ENCODE data around the gene FAM13A. TPM values are rescaled to one million over a fixed set of nuclear protein-coding genes. Genes with fewer than 3 reads are reported as not detected.

FAM13A gene
- total RNA-seq, 1 experiment from 2014 or later = 60.3 TPM

GRCh38 chr4:88971536-88971935, 85.4 kb downstream of the FAM13A start:
- Histone ChIP-seq H3K9me3 (replicated peaks) (0 out of 2 replicates have a peak, but pooled peaks cover 3% of the 10 kb centered on the region), H3K4me1 (no peaks in the 10 kb centered on the region), H3K27ac (no peak overlapping the region), H3K27me3 (no peaks in the 10 kb centered on the region), H3K36me3 (no peaks in the 10 kb centered on the region), H3K4me3 (no peak overlapping the region)
- DNase-seq = no peak

- H3K27ac ChIP-seq = no peak overlapping the region
Observed at GRCh38 chr4:88969746-88970145, 87.2 kb downstream of the FAM13A start.

GRCh38 chr4:88969271-88969670, 87.7 kb downstream of the FAM13A start:
- Histone ChIP-seq H3K27ac (no peak overlapping the region), H3K4me1 (no peaks in the 10 kb centered on the region), H3K27me3 (no peaks in the 10 kb centered on the region), H3K9me3 (replicated peaks) (no peaks in the 10 kb centered on the region), H3K4me3 (no peak overlapping the region), H3K36me3 (no peaks in the 10 kb centered on the region)
- no peak for DNase-seq

More at GRCh38 chr4:88969746-88970145, 87.2 kb downstream of the FAM13A start:
- Histone ChIP-seq H3K4me1 (no peaks in the 10 kb centered on the region), H3K36me3 (no peaks in the 10 kb centered on the region), H3K4me3 (no peak overlapping the region), H3K9me3 (replicated peaks) (no peaks in the 10 kb centered on the region), H3K27me3 (no peaks in the 10 kb centered on the region)
- no peak for DNase-seq

- Histone ChIP-seq H3K36me3 (no peaks in the 10 kb centered on the region), H3K4me3 (no peak overlapping the region), H3K27ac (no peak overlapping the region), H3K4me1 (no peaks in the 10 kb centered on the region), H3K27me3 (no peaks in the 10 kb centered on the region), H3K9me3 (replicated peaks) (no peaks in the 10 kb centered on the region)
- DNase-seq = no peak
Observed at GRCh38 chr4:88967883-88968331, 89.1 kb downstream of the FAM13A start.

- Histone ChIP-seq H3K4me3 (no peak overlapping the region), H3K4me1 (no peaks in the 10 kb centered on the region), H3K27me3 (no peaks in the 10 kb centered on the region), H3K27ac (no peak overlapping the region), H3K36me3 (no peaks in the 10 kb centered on the region), H3K9me3 (replicated peaks) (no peaks in the 10 kb centered on the region)
- DNase-seq = no peak
Observed at GRCh38 chr4:88965053-88965452, 91.9 kb downstream of the FAM13A start.

- no peak for DNase-seq
Observed at GRCh38 chr4:88964450-88964849, 92.5 kb downstream of the FAM13A start.

GRCh38 chr4:88963817-88964216, 93.2 kb downstream of the FAM13A start:
- Histone ChIP-seq H3K4me1 (no peaks in the 10 kb centered on the region), H3K36me3 (no peaks in the 10 kb centered on the region), H3K4me3 (no peak overlapping the region), H3K27me3 (no peaks in the 10 kb centered on the region), H3K9me3 (replicated peaks) (no peaks in the 10 kb centered on the region), H3K27ac (no peak overlapping the region)
- DNase-seq = no peak

More at GRCh38 chr4:88964450-88964849, 92.5 kb downstream of the FAM13A start:
- H3K9me3 ChIP-seq (replicated peaks) = no peaks in the 10 kb centered on the region
- H3K4me1 ChIP-seq = no peaks in the 10 kb centered on the region
- H3K36me3 ChIP-seq = no peaks in the 10 kb centered on the region
- H3K27me3 ChIP-seq = no peaks in the 10 kb centered on the region
- no peak overlapping the region for H3K4me3 ChIP-seq
- H3K27ac ChIP-seq = no peak overlapping the region

- H3K9me3 ChIP-seq (replicated peaks) = no peaks in the 10 kb centered on the region
- H3K27me3 ChIP-seq = no peaks in the 10 kb centered on the region
- no peaks in the 10 kb centered on the region for H3K36me3 ChIP-seq
- H3K4me3 ChIP-seq = no peak overlapping the region
- H3K4me1 ChIP-seq = no peaks in the 10 kb centered on the region
- H3K27ac ChIP-seq = no peak overlapping the region
- DNase-seq = no peak
Observed at GRCh38 chr4:88962396-88962795, 94.6 kb downstream of the FAM13A start.

- Histone ChIP-seq H3K27ac (no peak overlapping the region), H3K4me3 (no peak overlapping the region), H3K4me1 (no peaks in the 10 kb centered on the region), H3K9me3 (replicated peaks) (no peaks in the 10 kb centered on the region), H3K27me3 (no peaks in the 10 kb centered on the region), H3K36me3 (no peaks in the 10 kb centered on the region; the same call in 1 of the 2 replicates)
- no peak for DNase-seq
Observed at GRCh38 chr4:88960576-88960975, 96.4 kb downstream of the FAM13A start.

- Histone ChIP-seq H3K27me3 (no peaks in the 10 kb centered on the region), H3K27ac (no peak overlapping the region), H3K9me3 (replicated peaks) (no peaks in the 10 kb centered on the region), H3K4me3 (no peak overlapping the region), H3K36me3 (no peaks in the 10 kb centered on the region; the same call in 1 of the 2 replicates), H3K4me1 (no peaks in the 10 kb centered on the region)
- DNase-seq = no peak
Observed at GRCh38 chr4:88958080-88958479, 98.9 kb downstream of the FAM13A start.

- no peak for DNase-seq
- H3K36me3 ChIP-seq = no peaks in the 10 kb centered on the region; the same call in 1 of the 2 replicates
- H3K27me3 ChIP-seq = no peaks in the 10 kb centered on the region
- H3K9me3 ChIP-seq (replicated peaks) = no peaks in the 10 kb centered on the region
- no peak overlapping the region for H3K27ac ChIP-seq
- no peak overlapping the region for H3K4me3 ChIP-seq
- H3K4me1 ChIP-seq = no peaks in the 10 kb centered on the region
Observed at GRCh38 chr4:88957570-88957969, 99.4 kb downstream of the FAM13A start.

GRCh38 chr4:88955580-88956380, 101.2 kb downstream of the FAM13A start:
- H3K27me3 ChIP-seq = no peaks in the 10 kb centered on the region
- no peaks in the 10 kb centered on the region for H3K9me3 ChIP-seq (replicated peaks)
- no peak for DNase-seq
- H3K27ac ChIP-seq = no peak overlapping the region
- no peaks in the 10 kb centered on the region; the same call in 1 of the 2 replicates for H3K36me3 ChIP-seq
- H3K4me3 ChIP-seq = no peak overlapping the region
- H3K4me1 ChIP-seq = no peaks in the 10 kb centered on the region

GRCh38 chr4:88953400-88953799, 103.6 kb downstream of the FAM13A start:
- no peaks in the 10 kb centered on the region for H3K4me1 ChIP-seq
- H3K27ac ChIP-seq = no peak overlapping the region
- no peaks in the 10 kb centered on the region for H3K9me3 ChIP-seq (replicated peaks)
- H3K4me3 ChIP-seq = no peak overlapping the region
- no peak for DNase-seq
- H3K36me3 ChIP-seq = no peaks in the 10 kb centered on the region; the same call in 1 of the 2 replicates
- H3K27me3 ChIP-seq = no peaks in the 10 kb centered on the region

GRCh38 chr4:88952081-88952480, 104.9 kb downstream of the FAM13A start:
- no peak for DNase-seq
- H3K4me3 ChIP-seq = no peak overlapping the region
- H3K9me3 ChIP-seq (replicated peaks) = no peaks in the 10 kb centered on the region
- H3K36me3 ChIP-seq = no peaks in the 10 kb centered on the region; the same call in 1 of the 2 replicates
- H3K4me1 ChIP-seq = no peaks in the 10 kb centered on the region
- no peaks in the 10 kb centered on the region for H3K27me3 ChIP-seq
- H3K27ac ChIP-seq = no peak overlapping the region

- Histone ChIP-seq H3K27me3 (no peaks in the 10 kb centered on the region), H3K36me3 (no peaks in the 10 kb centered on the region; the same call in 1 of the 2 replicates), H3K9me3 (replicated peaks) (no peaks in the 10 kb centered on the region), H3K4me1 (no peaks in the 10 kb centered on the region), H3K4me3 (no peak overlapping the region), H3K27ac (no peak overlapping the region)
- DNase-seq = no peak
Observed at GRCh38 chr4:88949605-88950004, 107.4 kb downstream of the FAM13A start.

- no peak overlapping the region for H3K4me3 ChIP-seq
- H3K27ac ChIP-seq = no peak overlapping the region
- 0 out of 2 replicates have a peak, but pooled peaks cover 4% of the 10 kb centered on the region for H3K36me3 ChIP-seq
- H3K9me3 ChIP-seq (replicated peaks) = no peaks in the 10 kb centered on the region
- H3K27me3 ChIP-seq = no peaks in the 10 kb centered on the region
- no peak for DNase-seq
- no peaks in the 10 kb centered on the region for H3K4me1 ChIP-seq
Observed at GRCh38 chr4:88940506-88940905, 116.5 kb downstream of the FAM13A start.
